CD4-positive, alpha-beta T cell (primary cell): ENCODE results near the gene PRR16. TPM values are rescaled to one million over a fixed set of nuclear protein-coding genes. Genes with fewer than 3 reads are reported as not detected.

ENCODE experiments used
- ATAC-seq: fragments of 200-7000 bp; cut with Tn5 transposase; one replicate; pipeline ENCODE4 v1.10.0; 2022; ENCODE audit warnings: mild to moderate bottlenecking; ENCODE audit not compliant: poor library complexity
- CTCF ChIA-PET: fragments of 350-600 bp; sonication (Branson Sonifier 250); formaldehyde crosslinking; loops from one replicate; lab custom pipeline; 2021; ENCODE audit warnings: antibody characterized with exemption, inconsistent platforms; lab: Charles Lee
- POLR2A ChIA-PET: fragments of 350-600 bp; sonication (Branson Sonifier 250); formaldehyde crosslinking; loops from one replicate; lab custom pipeline; 2021; ENCODE audit warnings: antibody characterized with exemption, inconsistent platforms; lab: Charles Lee
- DNase-seq, 14 experiments: peaks; one replicate each; pipeline ENCODE4 v3.0.0-alpha.2; 2013 to 2020; ENCODE audit warnings: mixed read lengths in 2 of 14
- H3K27ac ChIP-seq, 2 donors: one replicate each; pipeline versions ENCODE4 v1.5.1 to v1.7.0; 2013; ENCODE audit warnings: low read length in 2 of 2, low read depth in 1 of 2, mild to moderate bottlenecking in 1 of 2
- H3K27me3 ChIP-seq, 2 experiments: 1 replicate in 1 of 2; 2 replicates in 1 of 2; pipeline versions ENCODE4 v1.6.1 to v1.7.0; 2013; ENCODE audit warnings: low read length in 2 of 2, control low read depth in 1 of 2, mild to moderate bottlenecking in 1 of 2, moderate library complexity in 1 of 2; ENCODE audit not compliant: insufficient read depth in 2 of 2, control insufficient read depth in 1 of 2
- H3K36me3 ChIP-seq: one replicate; pipeline ENCODE4 v1.6.1; 2013; ENCODE audit warnings: low read length, control low read depth; ENCODE audit not compliant: insufficient read depth
- H3K4me1 ChIP-seq: one replicate; pipeline ENCODE4 v1.6.1; 2013; ENCODE audit warnings: low read length, control low read depth; ENCODE audit not compliant: insufficient read depth
- H3K4me3 ChIP-seq: one replicate; pipeline ENCODE4 v1.5.1; 2013; ENCODE audit warnings: mild to moderate bottlenecking, low read length, moderate library complexity
- H3K9me3 ChIP-seq, 2 experiments: 1 replicate in 1 of 2; 2 replicates in 1 of 2; pipeline versions ENCODE4 v1.6.1 to v1.7.0; 2013; ENCODE audit warnings: low read length in 2 of 2, mild to moderate bottlenecking in 2 of 2, control low read depth in 1 of 2, moderate library complexity in 1 of 2; ENCODE audit not compliant: control insufficient read depth in 1 of 2, insufficient read depth in 1 of 2
- H3K27ac Mint-ChIP-seq: one replicate; pipeline ENCODE4 v1.8.0; 2020; ENCODE audit warnings: mixed read lengths
- H3K27me3 Mint-ChIP-seq: one replicate; pipeline ENCODE4 v1.8.0; 2021; ENCODE audit warnings: mixed read lengths
- H3K36me3 Mint-ChIP-seq: one replicate; pipeline ENCODE4 v1.8.0; 2021; ENCODE audit warnings: low read depth, mixed read lengths
- H3K4me1 Mint-ChIP-seq: one replicate; pipeline ENCODE4 v1.8.0; 2021; ENCODE audit warnings: low read depth, mixed read lengths
- H3K4me3 Mint-ChIP-seq: one replicate; pipeline ENCODE4 v1.8.0; 2020; ENCODE audit warnings: mild to moderate bottlenecking, mixed read lengths
- H3K9me3 Mint-ChIP-seq: one replicate; pipeline ENCODE4 v1.8.0; 2020; ENCODE audit warnings: mixed read lengths
- intact Hi-C, 2 experiments: fragments of 100-400 bp; cut with DNase I in 1 of 2; cut with micrococcal nuclease in 1 of 2; formaldehyde crosslinking; loops; one replicate each; pipeline versions ENCODE4 v1.15.1 to v1.9.0; 2023 to 2025; cut with DNase I, micrococcal nuclease
- total RNA-seq, 174 experiments: library from RNA in 2 of 174; stranded (reverse) in 2 of 174; gene quantifications; one replicate each; pipeline ENCODE4 v1.2.3 and lab custom pipeline; 2021 to 2026
- TF ChIP-seq, protein P1 (sequence below): fragments of 200-600 bp; IDR thresholded peaks from one replicate; pipeline ENCODE4 v1.8.0; 2022; ENCODE audit warnings: antibody characterized with exemption, mild to moderate bottlenecking

The PRR16 gene
- total RNA-seq, 2 experiments from 2014 or later = not detected

GRCh38 chr5:120552638-120553037 lies 88.5 kb downstream of the PRR16 start:
- ATAC-seq = no peak
- H3K27me3 Mint-ChIP-seq = no peaks in the 10 kb centered on the region
- Histone ChIP-seq H3K4me3 (no peak overlapping the region), H3K9me3 (no peaks in the 10 kb centered on the region), H3K4me1 (no peaks in the 10 kb centered on the region), H3K27me3 (no peaks in the 10 kb centered on the region), H3K27ac (no peak overlapping the region), H3K36me3 (no peaks in the 10 kb centered on the region)
- TF ChIP-seq, protein P1, sequence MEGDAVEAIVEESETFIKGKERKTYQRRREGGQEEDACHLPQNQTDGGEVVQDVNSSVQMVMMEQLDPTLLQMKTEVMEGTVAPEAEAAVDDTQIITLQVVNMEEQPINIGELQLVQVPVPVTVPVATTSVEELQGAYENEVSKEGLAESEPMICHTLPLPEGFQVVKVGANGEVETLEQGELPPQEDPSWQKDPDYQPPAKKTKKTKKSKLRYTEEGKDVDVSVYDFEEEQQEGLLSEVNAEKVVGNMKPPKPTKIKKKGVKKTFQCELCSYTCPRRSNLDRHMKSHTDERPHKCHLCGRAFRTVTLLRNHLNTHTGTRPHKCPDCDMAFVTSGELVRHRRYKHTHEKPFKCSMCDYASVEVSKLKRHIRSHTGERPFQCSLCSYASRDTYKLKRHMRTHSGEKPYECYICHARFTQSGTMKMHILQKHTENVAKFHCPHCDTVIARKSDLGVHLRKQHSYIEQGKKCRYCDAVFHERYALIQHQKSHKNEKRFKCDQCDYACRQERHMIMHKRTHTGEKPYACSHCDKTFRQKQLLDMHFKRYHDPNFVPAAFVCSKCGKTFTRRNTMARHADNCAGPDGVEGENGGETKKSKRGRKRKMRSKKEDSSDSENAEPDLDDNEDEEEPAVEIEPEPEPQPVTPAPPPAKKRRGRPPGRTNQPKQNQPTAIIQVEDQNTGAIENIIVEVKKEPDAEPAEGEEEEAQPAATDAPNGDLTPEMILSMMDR = no peak
- intact Hi-C loops = no loop called here
- CTCF ChIA-PET = no interaction called here
- peaks cover 2% of the 10 kb centered on the region for H3K9me3 Mint-ChIP-seq
- H3K4me3 Mint-ChIP-seq = no peak overlapping the region
- no peak for DNase-seq
- H3K27ac Mint-ChIP-seq = no peak overlapping the region
- POLR2A ChIA-PET = no interaction called here
- H3K4me1 Mint-ChIP-seq = no peaks in the 10 kb centered on the region
- no peaks in the 10 kb centered on the region for H3K36me3 Mint-ChIP-seq

GRCh38 chr5:120555345-120555744 lies 91.2 kb downstream of the PRR16 start:
- no peak for DNase-seq
- H3K4me1 Mint-ChIP-seq = no peaks in the 10 kb centered on the region
- no peak overlapping the region for H3K4me3 ChIP-seq
- no peaks in the 10 kb centered on the region for H3K4me1 ChIP-seq
- H3K4me3 Mint-ChIP-seq = no peak overlapping the region
- POLR2A ChIA-PET = no interaction called here
- H3K9me3 ChIP-seq = no peaks in the 10 kb centered on the region
- no peaks in the 10 kb centered on the region for H3K36me3 ChIP-seq
- no peak overlapping the region for H3K27ac ChIP-seq
- no peak for ATAC-seq
- H3K27me3 ChIP-seq = no peaks in the 10 kb centered on the region
- no peak overlapping the region for H3K27ac Mint-ChIP-seq
- no peaks in the 10 kb centered on the region for H3K36me3 Mint-ChIP-seq
- no peaks in the 10 kb centered on the region for H3K27me3 Mint-ChIP-seq
- TF ChIP-seq, protein P1 = no peak
- intact Hi-C loops = no loop called here
- peaks cover 9% of the 10 kb centered on the region for H3K9me3 Mint-ChIP-seq
- CTCF ChIA-PET = no interaction called here

DNA sequence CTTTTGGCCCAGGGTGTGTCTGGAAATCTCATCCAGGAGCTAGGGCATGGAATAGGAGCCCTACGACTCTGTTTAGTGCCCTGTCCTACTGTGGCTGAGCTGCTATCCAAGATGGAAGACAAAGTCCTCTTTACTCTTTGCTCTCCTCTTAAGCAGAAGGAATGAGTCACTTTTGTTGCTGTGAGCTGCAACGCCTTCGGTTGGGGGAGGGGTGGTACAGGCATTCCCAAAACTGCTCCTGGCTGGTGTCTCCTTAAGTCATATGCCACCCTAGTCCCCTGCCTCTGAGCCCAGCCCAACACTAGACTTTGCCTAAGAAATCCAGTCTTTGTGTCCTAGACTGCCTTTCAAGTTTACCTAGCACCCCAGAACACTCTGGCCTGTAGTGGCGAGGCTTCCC lies 99.9 kb downstream of the PRR16 start:
- peaks cover 0 to 9% of the 10 kb centered on the region in 2 experiments for H3K9me3 ChIP-seq
- intact Hi-C loops = no loop called here
- no peaks in the 10 kb centered on the region for H3K36me3 Mint-ChIP-seq
- H3K4me3 ChIP-seq = no peak overlapping the region
- ATAC-seq (no peak), DNase-seq (no peak)
- H3K4me1 ChIP-seq = no peaks in the 10 kb centered on the region
- no peaks in the 10 kb centered on the region for H3K27me3 Mint-ChIP-seq
- H3K27me3 ChIP-seq = no peaks in the 10 kb centered on the region
- ChIA-PET CTCF (no interaction called here), POLR2A (no interaction called here)
- H3K4me1 Mint-ChIP-seq = no peaks in the 10 kb centered on the region
- H3K27ac Mint-ChIP-seq = no peak overlapping the region
- TF ChIP-seq, protein P1 = no peak
- H3K27ac ChIP-seq = no peak overlapping the region
- H3K36me3 ChIP-seq = no peaks in the 10 kb centered on the region
- H3K4me3 Mint-ChIP-seq = no peak overlapping the region
- peaks cover 5% of the 10 kb centered on the region for H3K9me3 Mint-ChIP-seq
